SJSA1 (cell line): Measurements from ENCODE around the gene PIAS1. TPM values are rescaled to one million over a fixed set of nuclear protein-coding genes. Genes with fewer than 3 reads are reported as not detected.
"Not testable (repeated sequence)": the region's sequence is repeated elsewhere in the genome, so short reads cannot be mapped to it uniquely, and the experiment has no call there.

Experiments used
- DNase-seq, 2 experiments: peaks; one replicate each; pipeline ENCODE4 v3.0.0-alpha.2; 2015 to 2020; ENCODE audit warnings: low spot score in 2 of 2, low read depth in 1 of 2
- H3K27ac ChIP-seq: fragments of 250-450 bp; sonication (Bioruptor Pico); 2 replicates; pipeline ENCODE4 v1.5.1; 2020; ENCODE audit warnings: mild to moderate bottlenecking, moderate library complexity
- H3K27me3 ChIP-seq: fragments of 250-450 bp; sonication (Bioruptor Pico); replicated peaks from 2 replicates; pipeline ENCODE4 v1.5.1; 2020; ENCODE audit warnings: mild to moderate bottlenecking, moderate library complexity
- H3K36me3 ChIP-seq: fragments of 250-450 bp; sonication (Bioruptor Pico); 2 replicates; pipeline ENCODE4 v1.5.1; 2020; ENCODE audit warnings: mild to moderate bottlenecking
- H3K4me1 ChIP-seq: fragments of 250-450 bp; sonication (Bioruptor Pico); replicated peaks from 2 replicates; pipeline ENCODE4 v1.6.1; 2021; ENCODE audit warnings: mild to moderate bottlenecking
- H3K4me3 ChIP-seq: fragments of 250-450 bp; sonication (Bioruptor Pico); 2 replicates; pipeline ENCODE4 v1.5.1; 2020; ENCODE audit warnings: mild to moderate bottlenecking
- H3K9me3 ChIP-seq: fragments of 250-450 bp; sonication (Bioruptor Pico); replicated peaks from 2 replicates; pipeline ENCODE4 v1.5.1; 2020; ENCODE audit warnings: mild to moderate bottlenecking
- total RNA-seq: library from RNA; depleted of rRNA; stranded (reverse); fragments of >200 nt; shearing (Covaris generic); gene quantifications from 2 replicates; pipeline ENCODE4 v1.2.3, GENCODE V29; 2014

PIAS1 gene
- total RNA-seq, 1 experiment from 2014 or later = 21.2 TPM

- H3K9me3 ChIP-seq = no peaks in the 10 kb centered on the region
- H3K4me1 ChIP-seq = peaks cover 7% of the 10 kb centered on the region
- H3K27me3 ChIP-seq = no peaks in the 10 kb centered on the region
- H3K27ac ChIP-seq = no peak overlapping the region
- no peak overlapping the region for H3K4me3 ChIP-seq
- DNase-seq = no peak
- H3K36me3 ChIP-seq = peaks cover 21% of the 10 kb centered on the region
These were observed 169.1 kb downstream of the PIAS1 start for GRCh38 chr15:68223171-68223570.

GRCh38 chr15:68224108-68224507, 170.0 kb downstream of the PIAS1 start:
- H3K4me1 ChIP-seq = peaks cover 12% of the 10 kb centered on the region
- no peak for DNase-seq
- H3K27ac ChIP-seq = no peak overlapping the region
- no peak overlapping the region for H3K4me3 ChIP-seq
- no peaks in the 10 kb centered on the region for H3K9me3 ChIP-seq
- peaks cover 18% of the 10 kb centered on the region for H3K36me3 ChIP-seq
- no peaks in the 10 kb centered on the region for H3K27me3 ChIP-seq

- peaks cover 12% of the 10 kb centered on the region for H3K4me1 ChIP-seq
- peaks cover 16% of the 10 kb centered on the region for H3K36me3 ChIP-seq
- H3K27ac ChIP-seq = no peak overlapping the region
- no peaks in the 10 kb centered on the region for H3K27me3 ChIP-seq
- no peak overlapping the region for H3K4me3 ChIP-seq
- no peaks in the 10 kb centered on the region for H3K9me3 ChIP-seq
- no peak for DNase-seq
These were observed 170.6 kb downstream of the PIAS1 start for GRCh38 chr15:68224546-68225250.

- not testable (repeated sequence) for H3K27me3 ChIP-seq, DNase-seq
- H3K4me1 ChIP-seq = peaks cover 19% of the 10 kb centered on the region
These were observed 171.3 kb downstream of the PIAS1 start for GRCh38 chr15:68225442-68225841.

GRCh38 chr15:68227643-68228142, 173.6 kb downstream of the PIAS1 start:
- peaks cover 19% of the 10 kb centered on the region for H3K4me1 ChIP-seq
- no peak for DNase-seq
- no peak overlapping the region for H3K27ac ChIP-seq
- H3K4me3 ChIP-seq = peak overlapping the region; percentile 97; the same call in 1 of the 2 replicates
- no peaks in the 10 kb centered on the region for H3K9me3 ChIP-seq
- H3K27me3 ChIP-seq = no peaks in the 10 kb centered on the region
- peaks cover 15% of the 10 kb centered on the region for H3K36me3 ChIP-seq

More at GRCh38 chr15:68225442-68225841, 171.3 kb downstream of the PIAS1 start:
- H3K36me3 ChIP-seq = peaks cover 15% of the 10 kb centered on the region
- H3K9me3 ChIP-seq, H3K27ac ChIP-seq, H3K4me3 ChIP-seq: not testable (repeated sequence)

GRCh38 chr15:68228143-68228970, 174.2 kb downstream of the PIAS1 start:
- peaks cover 15% of the 10 kb centered on the region for H3K36me3 ChIP-seq
- H3K9me3 ChIP-seq = no peaks in the 10 kb centered on the region
- peak overlapping the region; percentile 87 for H3K27ac ChIP-seq
- DNase-seq = no peak
- H3K4me3 ChIP-seq = peak overlapping the region; percentile 97
- H3K27me3 ChIP-seq = no peaks in the 10 kb centered on the region
- peaks cover 20% of the 10 kb centered on the region for H3K4me1 ChIP-seq

- no peak for DNase-seq
These were observed 174.9 kb downstream of the PIAS1 start for GRCh38 chr15:68228971-68229385.

GRCh38 chr15:68229386-68230156, 175.5 kb downstream of the PIAS1 start, which contains the start of gene CLN6:
TSS of gene CLN6 (minus strand) at chr15:68229728. CDS start at chr15:68229584, 144 bp downstream.
- peaks cover 32% of the 10 kb centered on the region for H3K4me1 ChIP-seq
- H3K9me3 ChIP-seq = no peaks in the 10 kb centered on the region
- H3K4me3 ChIP-seq = peak within 1 kb of the TSS; percentile 97
- H3K36me3 ChIP-seq = peaks cover 15% of the 10 kb centered on the region
- H3K27ac ChIP-seq = peak within 1 kb of the TSS; percentile 87
- peak; percentile 86 to 92 for DNase-seq
- H3K27me3 ChIP-seq = no peaks in the 10 kb centered on the region

More at GRCh38 chr15:68228971-68229385, 174.9 kb downstream of the PIAS1 start:
- H3K27me3 ChIP-seq = no peaks in the 10 kb centered on the region
- no peaks in the 10 kb centered on the region for H3K9me3 ChIP-seq
- H3K4me1 ChIP-seq = peaks cover 26% of the 10 kb centered on the region
- H3K27ac ChIP-seq = peak overlapping the region; percentile 87
- H3K36me3 ChIP-seq = peaks cover 15% of the 10 kb centered on the region
- H3K4me3 ChIP-seq = peak overlapping the region; percentile 97

- H3K27ac ChIP-seq = no peak overlapping the region
- no peaks in the 10 kb centered on the region for H3K27me3 ChIP-seq
- DNase-seq = no peak
- H3K4me3 ChIP-seq = peak overlapping the region; percentile 97
- no peaks in the 10 kb centered on the region for H3K9me3 ChIP-seq
- peaks cover 34% of the 10 kb centered on the region for H3K4me1 ChIP-seq
- peaks cover 15% of the 10 kb centered on the region for H3K36me3 ChIP-seq
These were observed 176.3 kb downstream of the PIAS1 start for GRCh38 chr15:68230157-68231100.

GRCh38 chr15:68231102-68231818, 177.1 kb downstream of the PIAS1 start:
- Histone ChIP-seq H3K27me3 (no peaks in the 10 kb centered on the region), H3K4me3 (no peak overlapping the region), H3K4me1 (peaks cover 34% of the 10 kb centered on the region), H3K27ac (no peak overlapping the region), H3K36me3 (peaks cover 15% of the 10 kb centered on the region), H3K9me3 (no peaks in the 10 kb centered on the region)
- no peak for DNase-seq

- Histone ChIP-seq H3K4me3 (no peak overlapping the region), H3K4me1 (peaks cover 34% of the 10 kb centered on the region), H3K36me3 (peaks cover 15% of the 10 kb centered on the region), H3K27me3 (no peaks in the 10 kb centered on the region), H3K27ac (no peak overlapping the region), H3K9me3 (no peaks in the 10 kb centered on the region)
- no peak for DNase-seq
These were observed 178.3 kb downstream of the PIAS1 start for GRCh38 chr15:68232449-68232848.

GRCh38 chr15:68232937-68233336, 178.8 kb downstream of the PIAS1 start:
- DNase-seq = no peak
- H3K27ac ChIP-seq = no peak overlapping the region
- H3K36me3 ChIP-seq = peaks cover 12% of the 10 kb centered on the region
- H3K4me1 ChIP-seq = peaks cover 29% of the 10 kb centered on the region
- H3K27me3 ChIP-seq = no peaks in the 10 kb centered on the region
- no peaks in the 10 kb centered on the region for H3K9me3 ChIP-seq
- no peak overlapping the region for H3K4me3 ChIP-seq
